ENCODE measurements around the gene ARL5A. TPM values are rescaled to one million over a fixed set of nuclear protein-coding genes. Genes with fewer than 3 reads are reported as not detected.

ARL5A gene
- total RNA-seq, 5 donors from 2014 or later (not counting 1 experiment from before 2014, with no cell fraction given), result 24.4 to 44.8 (median 35.1) TPM

GRCh38 chr2:151789055-151789834 is 39.0 kb downstream of the ARL5A start:
- ChIA-PET POLR2A (interaction anchor here in 1 of 2 donors (0.6 kb wide), 2 partner anchors 103 to 373 kb away, joined by 3 to 5 read pairs; no protein-coding TSS in a partner anchor), CTCF (no interaction called here)

GRCh38 chr2:151786483-151786882 is 41.7 kb downstream of the ARL5A start:
- no peak for ATAC-seq (replicated peaks in 1 of 4)
- Mint-ChIP-seq H3K4me1 (peaks cover 0 to 5% (median 0%) of the 10 kb centered on the region in 3 donors), H3K9me3 (peaks cover 0 to under 1% (median 0%) of the 10 kb centered on the region in 3 donors), H3K27me3 (no peaks in the 10 kb centered on the region), H3K27ac (no peak overlapping the region), H3K4me3 (no peak overlapping the region), H3K36me3 (peaks cover 41% of the 10 kb centered on the region)
- H3K9me3 ChIP-seq, result no peaks in the 10 kb centered on the region
- no peaks in the 10 kb centered on the region for H3K4me1 ChIP-seq (ENCODE audit: control insufficient read depth in 1 of 2, extremely low read depth in 1 of 2, insufficient read depth in 2 of 2, low read length in 2 of 2)
- no peaks in the 10 kb centered on the region for H3K27me3 ChIP-seq (replicated peaks in 1 of 2; ENCODE audit: control insufficient read depth in 2 of 2, extremely low read depth in 1 of 2, insufficient read depth in 2 of 2, low read length in 1 of 2)
- no peak overlapping the region for H3K4me3 ChIP-seq (ENCODE audit: control insufficient read depth in 1 of 2, extremely low read depth in 1 of 2, low read length in 1 of 2)
- CTCF ChIA-PET, result no interaction called here
- DNase-seq, result no peak
- WGBS (ENCODE audit: insufficient coverage), result no CpG with 5 or more reads among the region's 1 CpG
- H3K36me3 ChIP-seq (ENCODE audit: control insufficient read depth in 2 of 2, extremely low read depth in 1 of 2, insufficient read depth in 1 of 2, low read length in 1 of 2), result peaks cover 0 to 3% of the 10 kb centered on the region in 2 donors
- POLR2A ChIA-PET, result interaction anchor here in 1 of 2 donors (0.6 kb wide), 1 partner anchor 528 kb away, joined by 8 read pairs; no protein-coding TSS in a partner anchor
- no peak overlapping the region for H3K27ac ChIP-seq (ENCODE audit: low read length)

More at GRCh38 chr2:151789055-151789834, 39.0 kb downstream of the ARL5A start:
- Histone ChIP-seq H3K4me1 (ENCODE audit: control insufficient read depth in 1 of 2, extremely low read depth in 1 of 2, insufficient read depth in 2 of 2, low read length in 2 of 2) (no peaks in the 10 kb centered on the region), H3K9me3 (no peaks in the 10 kb centered on the region), H3K4me3 (ENCODE audit: control insufficient read depth in 1 of 2, extremely low read depth in 1 of 2, low read length in 1 of 2) (no peak overlapping the region), H3K36me3 (ENCODE audit: control insufficient read depth in 2 of 2, extremely low read depth in 1 of 2, insufficient read depth in 1 of 2, low read length in 1 of 2) (peaks cover 0 to 3% of the 10 kb centered on the region in 2 donors), H3K27me3 (replicated peaks in 1 of 2; ENCODE audit: control insufficient read depth in 2 of 2, extremely low read depth in 1 of 2, insufficient read depth in 2 of 2, low read length in 1 of 2) (no peaks in the 10 kb centered on the region), H3K27ac (ENCODE audit: low read length) (no peak overlapping the region)
- H3K9me3 Mint-ChIP-seq, result peaks cover 0 to 10% (median 0%) of the 10 kb centered on the region in 3 donors
- 97% methylated on average over 3 of the region's 4 CpGs for WGBS (ENCODE audit: insufficient coverage)
- DNase-seq, result no peak
- no peak overlapping the region for H3K4me3 Mint-ChIP-seq
- no peaks in the 10 kb centered on the region for H3K27me3 Mint-ChIP-seq
- H3K4me1 Mint-ChIP-seq, result peaks cover 0 to 5% (median 0%) of the 10 kb centered on the region in 3 donors
- ATAC-seq (replicated peaks in 1 of 4), result no peak
- H3K27ac Mint-ChIP-seq, result no peak overlapping the region
- peaks cover 35% of the 10 kb centered on the region for H3K36me3 Mint-ChIP-seq

GRCh38 chr2:151786077-151786476 is 42.1 kb downstream of the ARL5A start:
- Mint-ChIP-seq H3K9me3 (no peaks in the 10 kb centered on the region), H3K27me3 (no peaks in the 10 kb centered on the region), H3K4me1 (peaks cover 0 to 5% (median 0%) of the 10 kb centered on the region in 3 donors), H3K4me3 (no peak overlapping the region), H3K36me3 (peaks cover 43% of the 10 kb centered on the region), H3K27ac (no peak overlapping the region)
- POLR2A ChIA-PET, result interaction anchor here in 1 of 2 donors (0.6 kb wide), 1 partner anchor 528 kb away, joined by 8 read pairs; no protein-coding TSS in a partner anchor
- CTCF ChIA-PET, result no interaction called here
- Histone ChIP-seq H3K4me3 (ENCODE audit: control insufficient read depth in 1 of 2, extremely low read depth in 1 of 2, low read length in 1 of 2) (no peak overlapping the region), H3K4me1 (ENCODE audit: control insufficient read depth in 1 of 2, extremely low read depth in 1 of 2, insufficient read depth in 2 of 2, low read length in 2 of 2) (no peaks in the 10 kb centered on the region), H3K27ac (ENCODE audit: low read length) (no peak overlapping the region), H3K36me3 (ENCODE audit: control insufficient read depth in 2 of 2, extremely low read depth in 1 of 2, insufficient read depth in 1 of 2, low read length in 1 of 2) (peaks cover 0 to 3% of the 10 kb centered on the region in 2 donors), H3K9me3 (no peaks in the 10 kb centered on the region), H3K27me3 (replicated peaks in 1 of 2; ENCODE audit: control insufficient read depth in 2 of 2, extremely low read depth in 1 of 2, insufficient read depth in 2 of 2, low read length in 1 of 2) (no peaks in the 10 kb centered on the region)
- DNase-seq, result no peak
- ATAC-seq (replicated peaks in 1 of 4), result no peak
- WGBS (ENCODE audit: insufficient coverage), result 100% methylated on average over 5 of the region's 5 CpGs

GRCh38 chr2:151783133-151783520 is 45.1 kb downstream of the ARL5A start:
- peaks cover 0 to 11% (median 3%) of the 10 kb centered on the region in 3 donors for H3K9me3 Mint-ChIP-seq

GRCh38 chr2:151782378-151783132 is 45.7 kb downstream of the ARL5A start:
- Histone ChIP-seq H3K27ac (ENCODE audit: low read length) (no peak overlapping the region), H3K36me3 (ENCODE audit: control insufficient read depth in 2 of 2, extremely low read depth in 1 of 2, insufficient read depth in 1 of 2, low read length in 1 of 2) (peaks cover 0 to 5% of the 10 kb centered on the region in 2 donors), H3K27me3 (replicated peaks in 1 of 2; ENCODE audit: control insufficient read depth in 2 of 2, extremely low read depth in 1 of 2, insufficient read depth in 2 of 2, low read length in 1 of 2) (no peaks in the 10 kb centered on the region), H3K9me3 (no peaks in the 10 kb centered on the region), H3K4me3 (ENCODE audit: control insufficient read depth in 1 of 2, extremely low read depth in 1 of 2, low read length in 1 of 2) (no peak overlapping the region), H3K4me1 (ENCODE audit: control insufficient read depth in 1 of 2, extremely low read depth in 1 of 2, insufficient read depth in 2 of 2, low read length in 2 of 2) (no peaks in the 10 kb centered on the region)
- Mint-ChIP-seq H3K27me3 (no peaks in the 10 kb centered on the region), H3K9me3 (peaks cover 0 to 11% (median 3%) of the 10 kb centered on the region in 3 donors), H3K27ac (no peak overlapping the region), H3K4me3 (no peak overlapping the region), H3K4me1 (peaks cover 0 to 5% (median 0%) of the 10 kb centered on the region in 3 donors), H3K36me3 (peaks cover 60% of the 10 kb centered on the region)
- ATAC-seq (replicated peaks in 1 of 4), result no peak
- 93% methylated on average over 5 of the region's 6 CpGs for WGBS (ENCODE audit: insufficient coverage)
- POLR2A ChIA-PET, result no interaction called here
- CTCF ChIA-PET, result no interaction called here
- DNase-seq, result no peak

More at GRCh38 chr2:151783133-151783520, 45.1 kb downstream of the ARL5A start:
- ATAC-seq (replicated peaks in 1 of 4) (no peak), DNase-seq (no peak)
- Histone ChIP-seq H3K27me3 (replicated peaks in 1 of 2; ENCODE audit: control insufficient read depth in 2 of 2, extremely low read depth in 1 of 2, insufficient read depth in 2 of 2, low read length in 1 of 2) (no peaks in the 10 kb centered on the region), H3K4me1 (ENCODE audit: control insufficient read depth in 1 of 2, extremely low read depth in 1 of 2, insufficient read depth in 2 of 2, low read length in 2 of 2) (no peaks in the 10 kb centered on the region), H3K9me3 (no peaks in the 10 kb centered on the region), H3K27ac (ENCODE audit: low read length) (no peak overlapping the region), H3K36me3 (ENCODE audit: control insufficient read depth in 2 of 2, extremely low read depth in 1 of 2, insufficient read depth in 1 of 2, low read length in 1 of 2) (peaks cover 0 to 3% of the 10 kb centered on the region in 2 donors), H3K4me3 (ENCODE audit: control insufficient read depth in 1 of 2, extremely low read depth in 1 of 2, low read length in 1 of 2) (no peak overlapping the region)
- peaks cover 0 to 5% (median 0%) of the 10 kb centered on the region in 3 donors for H3K4me1 Mint-ChIP-seq
- H3K27ac Mint-ChIP-seq, result no peak overlapping the region
- peaks cover 60% of the 10 kb centered on the region for H3K36me3 Mint-ChIP-seq
- POLR2A ChIA-PET, result no interaction called here
- H3K27me3 Mint-ChIP-seq, result no peaks in the 10 kb centered on the region
- CTCF ChIA-PET, result interaction anchor here (0.6 to 0.7 kb wide), 4 partner anchors 23 to 239 kb away, joined by 4 to 6 read pairs (median 6); no protein-coding TSS in a partner anchor
- no CpG with 5 or more reads among the region's 2 CpGs for WGBS (ENCODE audit: insufficient coverage)
- H3K4me3 Mint-ChIP-seq, result no peak overlapping the region

GRCh38 chr2:151781642-151782041 is 46.6 kb downstream of the ARL5A start:
- ChIA-PET CTCF (no interaction called here), POLR2A (no interaction called here)
- Histone ChIP-seq H3K9me3 (no peaks in the 10 kb centered on the region), H3K4me1 (ENCODE audit: control insufficient read depth in 1 of 2, extremely low read depth in 1 of 2, insufficient read depth in 2 of 2, low read length in 2 of 2) (no peaks in the 10 kb centered on the region), H3K4me3 (ENCODE audit: control insufficient read depth in 1 of 2, extremely low read depth in 1 of 2, low read length in 1 of 2) (no peak overlapping the region), H3K27me3 (replicated peaks in 1 of 2; ENCODE audit: control insufficient read depth in 2 of 2, extremely low read depth in 1 of 2, insufficient read depth in 2 of 2, low read length in 1 of 2) (no peaks in the 10 kb centered on the region), H3K27ac (ENCODE audit: low read length) (no peak overlapping the region), H3K36me3 (ENCODE audit: control insufficient read depth in 2 of 2, extremely low read depth in 1 of 2, insufficient read depth in 1 of 2, low read length in 1 of 2) (peaks cover 0 to 5% of the 10 kb centered on the region in 2 donors)
- 100% methylated on average over 1 of the region's 4 CpGs for WGBS (ENCODE audit: insufficient coverage)
- Mint-ChIP-seq H3K4me3 (no peak overlapping the region), H3K27me3 (no peaks in the 10 kb centered on the region), H3K36me3 (peaks cover 68% of the 10 kb centered on the region), H3K9me3 (peaks cover 0 to 11% (median 3%) of the 10 kb centered on the region in 3 donors), H3K4me1 (peaks cover 0 to 5% (median 0%) of the 10 kb centered on the region in 3 donors), H3K27ac (no peak overlapping the region)
- DNase-seq (no peak), ATAC-seq (replicated peaks in 1 of 4) (no peak)

Measured in T-cell (primary cell).